Glomerular visceral epithelial cell (primary cell): Measurements from ENCODE around the gene FOXI2.

ENCODE experiments used
- DNase-seq: peaks from one replicate; pipeline ENCODE4 v3.0.0-alpha.2; 2016; ENCODE audit errors: extremely low spot score

The FOXI2 gene

DNA sequence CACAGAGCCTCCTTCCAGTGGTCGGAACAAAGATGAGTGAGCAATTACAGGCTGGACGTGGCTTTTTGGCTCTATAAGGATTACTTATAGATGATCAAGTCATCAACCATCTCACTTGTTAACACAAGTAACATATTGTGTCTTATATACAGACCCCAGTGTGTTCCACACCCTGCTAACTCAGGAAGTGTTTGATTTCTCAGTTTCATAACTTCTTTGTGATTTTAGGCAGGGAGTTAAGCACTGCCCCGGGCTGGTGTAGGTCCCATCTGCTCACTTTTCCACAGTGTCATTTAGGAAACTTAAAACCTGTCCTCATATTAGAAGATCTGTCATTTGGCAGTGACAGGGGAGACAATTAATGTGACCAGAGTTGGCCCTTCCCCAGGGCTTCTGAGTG, 6.2 kb downstream of the FOXI2 start:
- no peak for DNase-seq

- no peak for DNase-seq
Measured at GRCh38 chr10:127744956-127745355, 8.0 kb downstream of the FOXI2 start.

- no peak for DNase-seq
Measured at GRCh38 chr10:127745861-127746260, 8.9 kb downstream of the FOXI2 start.

DNA sequence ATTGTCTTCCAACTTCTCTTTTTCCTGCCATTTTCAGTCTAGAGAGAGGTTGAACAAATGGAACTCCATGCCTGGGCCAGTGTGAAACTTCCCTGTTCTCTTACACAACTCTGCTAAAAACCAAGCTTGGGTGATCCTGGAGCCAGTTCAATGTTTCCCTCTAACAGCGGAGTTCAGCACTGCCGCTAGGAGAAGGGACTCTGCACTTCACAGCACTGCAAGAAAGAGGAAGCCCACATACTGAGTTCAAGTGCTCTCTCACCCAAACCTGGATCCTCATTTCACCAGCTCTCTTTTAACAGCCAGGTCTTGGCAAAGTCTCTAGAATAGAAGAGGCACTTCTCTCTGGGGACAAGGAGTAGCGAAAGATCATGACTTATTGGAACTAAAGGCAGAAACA, 18.8 kb downstream of the FOXI2 start:
- DNase-seq, result no peak

DNA sequence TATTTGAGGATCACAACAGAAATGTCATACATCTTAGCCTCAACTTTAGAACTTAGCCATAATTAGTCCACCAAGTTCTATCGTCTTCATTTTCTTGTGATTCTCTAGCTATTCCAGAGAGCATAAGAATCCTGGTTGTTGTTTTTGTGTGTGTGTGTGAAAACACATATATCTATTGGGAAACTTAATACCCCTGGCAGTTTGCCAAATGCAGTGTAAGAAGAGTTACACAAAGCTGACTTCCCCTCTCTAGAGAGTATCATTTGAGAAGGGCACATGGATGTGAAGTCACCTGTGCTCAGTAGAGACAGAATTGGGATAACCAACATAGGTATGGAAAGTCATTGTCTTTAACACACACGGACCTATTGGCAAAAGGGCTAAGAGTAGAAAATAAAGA, 19.3 kb downstream of the FOXI2 start:
- no peak for DNase-seq

GRCh38 chr10:127757033-127757432, 20.0 kb downstream of the FOXI2 start:
- DNase-seq, result no peak

DNA sequence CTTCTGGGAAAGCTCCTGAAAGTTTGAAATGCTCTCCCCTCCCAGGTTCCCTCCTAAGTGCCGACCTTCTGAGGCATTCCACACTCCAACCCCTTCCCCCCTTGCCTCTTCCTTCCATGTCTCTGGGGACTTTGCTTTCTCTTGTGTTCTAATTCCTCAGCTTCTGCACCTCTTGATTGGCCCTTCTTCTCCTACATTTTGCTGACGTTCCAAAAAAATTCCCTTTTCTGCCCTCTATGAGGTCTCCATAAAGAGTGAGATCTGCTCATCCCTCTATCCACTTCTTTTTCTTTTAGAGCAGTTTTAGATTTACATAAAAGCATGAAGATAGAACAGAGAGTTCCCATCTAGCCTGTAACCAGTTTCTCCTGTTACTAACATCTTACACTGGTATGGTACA, 22.3 kb downstream of the FOXI2 start:
- no peak for DNase-seq

DNA sequence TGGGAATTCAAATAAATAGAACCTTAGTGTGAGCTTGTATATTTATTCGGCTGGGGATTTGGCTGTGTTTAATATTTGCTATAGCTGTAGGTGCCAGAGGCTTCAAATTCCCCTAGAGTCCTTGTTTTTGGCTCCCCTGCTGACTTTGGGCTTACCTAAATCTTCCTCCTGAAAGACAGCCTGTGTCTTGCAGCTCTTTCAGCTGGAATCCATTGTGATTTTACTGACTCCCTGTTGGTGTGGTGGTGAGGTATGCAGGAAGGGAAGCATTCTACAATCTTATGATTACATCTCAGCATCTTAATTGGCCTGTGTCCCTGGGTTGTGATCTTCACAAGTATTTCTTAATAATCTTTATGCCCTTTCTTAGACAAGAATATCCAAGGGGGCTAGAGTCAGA, 25.9 kb downstream of the FOXI2 start:
- DNase-seq, result no peak

DNA sequence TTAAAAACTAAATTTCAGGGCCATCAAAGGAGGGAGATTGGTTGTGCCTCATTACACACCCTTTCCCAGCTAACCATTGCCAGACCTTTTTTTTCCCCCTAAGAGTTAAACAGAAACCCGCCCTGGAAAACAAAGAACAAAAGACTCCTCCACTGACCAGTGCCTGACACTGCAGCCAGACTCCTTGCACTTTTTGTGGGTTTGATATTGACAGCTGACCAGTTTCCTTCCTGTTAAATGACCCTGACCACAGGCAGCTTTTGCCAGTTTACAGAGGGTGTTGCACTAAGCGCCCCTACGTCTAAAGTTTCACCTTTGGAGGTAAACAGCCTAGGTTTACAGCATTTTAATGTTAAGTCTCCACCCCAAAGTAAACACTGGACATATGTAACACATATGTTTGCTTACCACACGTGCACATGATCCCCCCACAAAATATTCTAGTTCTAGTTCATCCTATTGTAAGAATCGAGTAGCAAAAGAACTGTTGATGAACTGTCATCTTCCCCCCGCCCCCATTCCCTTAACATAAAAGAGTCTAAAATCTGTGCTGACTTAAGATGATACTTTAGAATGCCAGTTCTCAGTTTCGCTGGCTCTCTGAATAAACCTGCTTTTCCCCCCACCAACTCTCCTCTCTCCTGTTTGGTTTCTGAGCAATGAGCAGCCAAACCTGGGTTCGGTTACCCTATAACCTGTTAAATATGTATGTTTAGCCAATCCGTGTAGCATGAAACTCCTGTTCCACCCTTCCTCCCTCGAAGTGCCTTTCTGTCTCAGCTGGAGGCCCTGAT, 38.0 kb downstream of the FOXI2 start:
- DNase-seq, result no peak

GRCh38 chr10:127776816-127777215, 39.8 kb downstream of the FOXI2 start:
- no peak for DNase-seq

DNA sequence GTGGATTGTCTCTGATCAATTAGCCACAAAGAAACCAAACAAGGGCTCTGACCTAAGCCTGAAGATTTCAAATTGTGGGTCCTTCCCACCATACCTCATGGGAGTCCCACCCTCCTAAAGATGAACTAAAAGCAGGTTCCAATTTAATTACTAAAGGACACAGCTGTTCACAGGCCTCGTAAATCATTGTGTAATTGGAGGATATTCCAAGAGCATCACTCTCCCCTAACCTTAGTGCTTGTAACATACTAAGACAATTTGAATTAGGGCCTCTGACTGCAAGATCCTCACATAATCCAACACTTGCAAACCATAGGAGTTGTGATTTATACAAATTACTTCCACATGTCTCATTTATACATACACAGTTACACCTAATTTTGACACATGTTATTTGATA, 44.4 kb downstream of the FOXI2 start:
- DNase-seq, result no peak

- no peak for DNase-seq
Measured at GRCh38 chr10:127787873-127788272, 50.9 kb downstream of the FOXI2 start.

DNA sequence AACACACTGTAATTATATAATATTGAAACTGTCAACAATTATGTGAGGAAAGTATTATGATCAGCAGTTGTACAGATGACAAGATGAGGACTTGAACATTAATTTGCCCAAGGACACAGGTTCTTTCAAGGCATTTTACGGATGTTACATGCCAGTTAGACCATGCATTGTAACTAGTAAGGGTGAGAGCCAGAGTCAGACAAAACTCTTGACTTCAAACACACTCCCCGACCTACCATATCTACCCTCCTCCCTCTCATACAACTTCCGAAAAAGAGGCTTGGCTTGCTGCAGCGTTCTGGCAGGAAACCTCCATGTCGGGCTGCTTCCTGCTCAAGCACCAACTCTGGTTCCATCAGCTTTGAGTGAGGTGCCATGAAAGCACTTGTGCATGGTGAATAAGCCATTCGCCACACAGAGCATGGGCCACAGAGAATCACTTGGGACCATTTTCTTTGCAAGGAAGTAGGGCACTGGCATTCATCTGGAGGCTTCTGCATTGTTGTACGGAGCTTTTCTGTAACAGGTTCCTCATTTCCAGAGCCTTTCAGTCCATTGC, 53.2 kb downstream of the FOXI2 start:
- no peak for DNase-seq
